Ishikawa (cell line): Measurements from ENCODE around the gene ILDR1.

Source experiments
- CEBPB ChIP-seq: IDR thresholded peaks from 2 replicates; pipeline ENCODE4 v1.6.1; 2012
- CREB1 ChIP-seq: IDR thresholded peaks from 2 replicates; pipeline ENCODE4 v1.6.1; 2012; ENCODE audit warnings: low read depth
- EGR1 ChIP-seq: IDR thresholded peaks from 2 replicates; pipeline ENCODE4 v1.6.1; 2012
- EP300 ChIP-seq: IDR thresholded peaks from 2 replicates; pipeline ENCODE4 v1.6.1; 2012; ENCODE audit warnings: borderline replicate concordance
- FOXM1 ChIP-seq: IDR thresholded peaks from 2 replicates; pipeline ENCODE4 v1.6.1; 2012; ENCODE audit warnings: low read depth, borderline replicate concordance
- MAX ChIP-seq: IDR thresholded peaks from 2 replicates; pipeline ENCODE4 v1.6.1; 2012
- NFIC ChIP-seq: IDR thresholded peaks from 2 replicates; pipeline ENCODE4 v1.6.1; 2012
- RAD21 ChIP-seq: IDR thresholded peaks from 2 replicates; pipeline ENCODE4 v1.6.1; 2012; ENCODE audit warnings: low read depth
- REST ChIP-seq: IDR thresholded peaks from 2 replicates; pipeline ENCODE4 v1.6.1; 2012; ENCODE audit warnings: low read depth, mild to moderate bottlenecking
- TAF1 ChIP-seq: IDR thresholded peaks from 2 replicates; pipeline ENCODE4 v1.6.1; 2012; ENCODE audit warnings: low read depth, mild to moderate bottlenecking
- TCF12 ChIP-seq: IDR thresholded peaks from 2 replicates; pipeline ENCODE4 v1.6.1; 2012; ENCODE audit warnings: low read depth
- TEAD4 ChIP-seq: IDR thresholded peaks from 2 replicates; pipeline ENCODE4 v1.6.1; 2012
- USF1 ChIP-seq: IDR thresholded peaks from 2 replicates; pipeline ENCODE4 v1.6.1; 2012
- YY1 ChIP-seq: IDR thresholded peaks from 2 replicates; pipeline ENCODE4 v1.6.1; 2012; ENCODE audit warnings: low read depth
- ZBTB7A ChIP-seq: IDR thresholded peaks from 2 replicates; pipeline ENCODE4 v1.6.1; 2012; ENCODE audit warnings: low read depth

Gene ILDR1

GRCh38 chr3:121962443-121962842, 59.6 kb downstream of the ILDR1 start:
- no peak for TF ChIP-seq MAX
- TF ChIP-seq TCF12 = no peak
- TF ChIP-seq NFIC = no peak
- TF ChIP-seq EP300 = no peak
- TF ChIP-seq EGR1 = no peak
- TF ChIP-seq TAF1 = no peak
- no peak for TF ChIP-seq CEBPB
- TF ChIP-seq RAD21 = no peak
- no peak for TF ChIP-seq REST
- no peak for TF ChIP-seq FOXM1
- TF ChIP-seq USF1 = no peak

GRCh38 chr3:121961283-121961682, 60.8 kb downstream of the ILDR1 start:
- TF ChIP-seq TCF12 = no peak
- no peak for TF ChIP-seq REST
- no peak for TF ChIP-seq CREB1
- TF ChIP-seq EGR1 = no peak
- TF ChIP-seq FOXM1 = no peak
- TF ChIP-seq TAF1 = no peak
- no peak for TF ChIP-seq USF1
- no peak for TF ChIP-seq ZBTB7A
- TF ChIP-seq TEAD4 = no peak
- no peak for TF ChIP-seq RAD21
- no peak for TF ChIP-seq NFIC
- TF ChIP-seq EP300 = no peak
- no peak for TF ChIP-seq MAX
- no peak for TF ChIP-seq YY1
- TF ChIP-seq CEBPB = no peak

- TF ChIP-seq MAX = no peak
- no peak for TF ChIP-seq REST
- TF ChIP-seq CREB1 = no peak
- TF ChIP-seq RAD21 = no peak
- TF ChIP-seq TAF1 = no peak
- TF ChIP-seq USF1 = no peak
- no peak for TF ChIP-seq ZBTB7A
Measured at GRCh38 chr3:121958801-121959200, 63.2 kb downstream of the ILDR1 start.

- TF ChIP-seq ZBTB7A (no peak), EGR1 (no peak), CEBPB (no peak)
Measured at GRCh38 chr3:121957674-121958415, 64.2 kb downstream of the ILDR1 start.
